ENCODE results near the gene POLR2A.

- no peak for TF ChIP-seq CTCF (IDR thresholded peaks at IDR 0.05)
- no peak for TF ChIP-seq POLR2A (IDR thresholded peaks at IDR 0.05)
Measured at GRCh38 chr17:7495906-7496434, 11.8 kb downstream of the POLR2A start.

Measured in uterus (tissue), 2 donors.